HuH-7.5 (cell line): ENCODE measurements around the gene APOB.

ENCODE experiments used
- DNase-seq: peaks from one replicate; pipeline ENCODE4 v3.0.0; 2011; ENCODE audit warnings: low spot score

Gene APOB

GRCh38 chr2:21046506-21046905, 2.6 kb upstream of the APOB start:
- DNase-seq, result no peak

GRCh38 chr2:21044694-21045371, 960 bp upstream of the APOB start:
- no peak for DNase-seq

GRCh38 chr2:21042958-21043743, 722 bp downstream of the APOB start:
- peak; percentile 49 for DNase-seq

DNA sequence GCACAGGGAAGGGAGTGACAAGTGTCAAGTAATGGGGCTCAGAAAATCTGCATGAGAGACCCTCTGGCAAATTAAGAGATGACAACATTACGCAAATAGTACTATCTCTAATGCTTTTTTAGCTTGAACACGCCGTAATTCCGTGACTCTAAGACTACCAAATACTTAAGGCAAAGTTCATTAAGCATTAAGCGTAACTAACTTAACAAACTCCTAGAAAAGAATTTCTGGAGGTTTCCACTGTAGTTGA, 1.2 kb downstream of the APOB start:
- DNase-seq, result no peak

DNA sequence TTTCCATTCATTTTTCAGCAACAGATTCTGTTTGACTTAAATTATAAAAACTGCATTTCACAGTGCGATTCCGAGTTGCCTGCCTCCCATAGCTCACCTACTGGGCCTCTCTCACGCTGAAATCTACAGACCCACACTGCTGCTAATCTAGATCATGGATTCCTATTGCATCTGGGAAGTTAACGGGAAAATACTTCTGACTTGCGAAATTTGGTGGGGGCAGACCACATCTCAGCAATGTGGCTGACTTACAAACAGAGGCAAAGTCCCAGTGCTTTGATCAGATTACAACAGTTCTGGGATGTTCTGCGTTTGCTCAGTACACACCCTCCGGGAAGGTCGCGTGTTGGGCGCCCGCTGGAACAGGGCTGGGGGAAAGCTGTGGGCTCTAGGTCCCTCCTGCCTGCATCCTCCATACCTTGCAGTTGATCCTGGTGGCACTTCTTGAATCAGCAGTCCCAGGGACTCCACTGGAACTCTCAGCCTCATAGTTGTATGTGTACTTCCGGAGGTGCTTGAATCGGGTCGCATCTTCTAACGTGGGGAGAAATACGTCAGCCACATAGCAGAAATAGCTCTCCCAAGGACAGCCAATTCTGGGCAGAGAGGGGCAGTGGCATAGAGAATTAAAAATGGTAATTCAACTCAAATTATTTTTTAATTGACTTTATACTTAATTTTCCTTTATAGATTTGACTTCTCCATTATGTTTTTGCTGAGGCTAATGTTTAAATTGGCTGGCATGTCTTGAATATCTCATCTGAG, 1.7 kb downstream of the APOB start:
- no peak for DNase-seq

DNA sequence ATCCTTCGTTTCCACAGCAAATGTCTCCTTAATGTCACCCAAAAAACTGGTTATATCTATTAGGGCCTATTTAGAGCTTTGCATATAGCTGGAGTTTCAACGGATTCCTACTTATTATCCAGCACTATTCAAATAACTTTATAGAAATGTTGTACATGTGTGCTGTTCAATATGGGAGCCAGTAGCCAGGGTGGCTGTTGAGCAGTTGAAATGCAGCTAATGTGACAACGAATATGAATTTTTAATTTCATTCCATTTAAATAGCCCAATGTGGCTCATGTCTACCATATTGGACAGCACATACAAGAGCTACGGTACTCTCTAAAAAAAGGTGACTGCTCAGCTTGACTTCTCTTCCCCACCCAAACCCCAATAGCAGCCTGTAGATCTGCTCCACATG, 2.4 kb downstream of the APOB start:
- DNase-seq, result no peak

GRCh38 chr2:21040468-21041377, 3.1 kb downstream of the APOB start:
- no peak for DNase-seq

GRCh38 chr2:21039979-21040467, 3.9 kb downstream of the APOB start:
- no peak for DNase-seq

DNA sequence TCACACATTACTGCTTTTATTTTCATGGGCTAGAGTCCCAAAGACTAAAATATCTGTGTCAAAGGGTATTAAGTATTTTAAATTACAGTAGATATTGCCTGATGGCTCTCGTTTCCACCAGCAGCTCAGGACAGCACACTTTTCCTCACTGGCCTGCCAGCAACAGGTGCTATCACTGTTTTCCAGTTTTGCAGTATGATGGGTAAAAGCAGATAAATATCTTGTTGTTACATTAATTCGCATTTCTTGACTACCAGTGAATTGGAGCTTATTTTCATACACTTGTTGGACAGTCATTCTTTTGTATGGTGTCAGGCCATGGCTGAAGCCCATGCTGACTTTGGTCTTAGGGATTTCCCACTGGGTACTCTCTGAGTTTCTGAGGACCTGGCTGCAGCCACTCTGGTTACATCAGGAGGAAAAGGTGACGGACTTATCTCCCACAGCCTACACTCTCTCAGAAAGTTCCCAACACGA, 4.8 kb downstream of the APOB start:
- no peak for DNase-seq

DNA sequence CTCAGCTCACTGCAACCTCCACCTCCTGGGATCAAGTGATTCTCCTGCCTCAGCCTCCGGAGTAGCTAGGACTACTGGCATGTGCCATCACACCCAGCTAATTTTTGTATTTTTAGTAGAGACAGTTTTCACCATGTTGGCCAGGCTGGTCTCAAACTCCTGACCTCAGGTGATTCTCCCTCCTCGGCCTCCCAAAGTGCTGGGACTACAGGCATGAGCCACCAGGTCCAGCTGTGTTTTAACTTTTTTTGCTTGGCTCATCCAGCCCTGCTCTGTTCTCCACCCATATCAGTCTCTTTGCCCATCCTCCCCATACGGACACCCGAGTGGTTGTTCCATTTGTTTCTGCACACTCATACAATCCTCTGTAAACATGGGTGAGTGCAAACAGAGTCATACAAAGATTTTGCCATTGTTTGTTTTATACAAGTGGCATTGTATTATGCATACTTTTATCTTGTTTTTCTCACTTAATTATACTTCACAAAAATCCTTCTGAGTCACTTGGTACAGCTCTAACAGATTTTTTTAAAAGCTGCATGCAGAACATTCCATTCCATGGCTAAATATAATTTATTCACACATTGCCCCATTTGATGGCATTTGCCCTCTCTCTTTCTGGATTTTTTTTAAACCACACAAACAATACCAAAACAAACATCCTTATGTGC, 5.3 kb downstream of the APOB start:
- DNase-seq, result no peak

DNA sequence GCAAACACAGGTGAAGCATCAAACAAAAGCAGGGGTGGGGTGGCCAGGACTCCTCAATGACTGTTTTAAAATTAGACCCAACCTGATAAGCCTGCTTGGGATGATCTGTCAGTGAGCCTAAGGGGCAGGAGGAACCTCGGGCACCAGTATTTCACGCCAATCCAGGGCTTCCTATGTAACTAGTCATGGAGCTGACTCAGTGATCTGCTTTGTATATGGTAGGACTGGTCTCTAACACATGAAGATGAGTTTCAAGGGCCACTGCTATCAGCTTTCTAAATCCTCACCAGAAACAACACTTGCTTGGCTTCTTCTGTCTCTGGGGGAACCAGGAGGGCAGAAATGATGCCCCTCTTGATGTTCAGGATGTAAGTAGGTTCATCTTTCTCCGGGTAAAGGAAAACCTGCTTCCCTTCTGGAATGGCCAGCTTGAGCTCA, 6.2 kb downstream of the APOB start:
- DNase-seq, result no peak

- no peak for DNase-seq
Observed at GRCh38 chr2:21036708-21037670, 6.9 kb downstream of the APOB start.

DNA sequence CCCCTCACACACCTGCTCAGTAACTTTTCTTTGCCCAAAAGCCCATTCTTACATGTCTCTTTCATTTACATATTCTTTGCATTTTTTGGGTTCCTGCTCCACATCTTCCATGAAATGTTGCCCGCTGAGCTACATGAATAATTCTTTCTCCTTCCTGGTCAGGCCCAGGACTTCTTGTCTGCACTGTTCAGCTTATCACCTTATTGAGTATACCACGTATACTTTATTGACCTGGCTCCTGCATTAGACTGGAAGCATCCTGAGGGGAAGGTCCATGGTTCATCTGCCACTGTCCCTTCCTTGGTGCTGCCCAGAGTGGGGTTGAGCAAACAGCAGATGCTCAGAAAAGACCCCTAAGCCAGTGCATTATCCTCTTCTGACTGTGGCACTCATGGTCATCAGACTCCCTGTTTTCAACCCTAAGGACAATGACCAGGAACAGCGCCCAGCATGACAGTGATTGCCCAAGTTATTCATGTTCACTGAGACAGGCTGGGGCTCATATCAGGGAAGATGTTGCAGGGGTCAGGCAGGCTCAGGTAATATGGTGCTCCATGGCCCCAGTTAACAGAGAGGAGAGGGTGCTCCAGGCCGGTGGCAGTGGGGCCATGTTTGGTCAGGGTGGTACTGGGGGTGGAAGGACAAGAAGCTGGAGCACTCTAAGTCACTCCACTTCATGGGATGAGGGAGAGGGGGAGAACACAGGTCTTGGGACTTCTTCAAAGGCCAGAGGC, 7.7 kb downstream of the APOB start:
- DNase-seq, result no peak

- DNase-seq, result no peak
Observed at GRCh38 chr2:21035282-21035973, 8.4 kb downstream of the APOB start.

GRCh38 chr2:21034972-21035279, 8.9 kb downstream of the APOB start:
- DNase-seq, result no peak

DNA sequence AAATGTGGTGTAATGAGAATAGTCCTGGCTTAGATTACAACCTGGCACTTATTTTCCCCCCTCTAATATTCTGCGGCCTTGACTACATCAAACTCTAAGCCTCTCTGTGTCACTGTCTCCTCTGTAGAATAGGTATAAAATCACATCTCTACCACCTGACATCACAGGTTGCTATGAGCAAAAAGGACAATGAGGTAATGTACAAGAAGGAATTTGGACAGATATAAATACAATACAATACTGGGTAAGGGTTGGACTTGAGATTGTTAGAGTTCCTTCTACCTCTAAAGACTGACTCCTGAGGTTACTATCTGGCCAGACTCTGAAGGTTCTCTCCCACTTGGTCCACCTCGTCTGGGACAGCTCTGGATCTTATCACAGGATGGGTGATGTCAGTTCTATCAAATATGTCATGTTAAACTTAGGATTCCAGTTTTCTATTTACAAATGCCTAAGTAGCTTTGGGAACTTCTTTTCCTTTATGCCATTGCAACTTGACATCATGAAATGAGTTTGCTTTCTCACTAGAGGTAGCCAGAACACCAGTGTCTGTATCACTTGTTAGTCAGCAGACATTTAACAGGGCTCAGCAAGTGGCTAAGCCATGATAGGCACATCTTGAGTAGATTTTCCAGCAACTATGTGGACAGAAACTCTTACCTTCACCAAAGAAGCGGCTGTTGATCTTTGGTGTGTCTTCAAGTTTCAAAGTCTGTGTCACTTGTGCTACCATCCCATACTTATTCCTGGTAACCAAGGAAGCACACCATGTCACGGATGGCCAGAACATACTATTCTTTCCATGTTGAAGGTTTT, 9.5 kb downstream of the APOB start:
- no peak for DNase-seq

DNA sequence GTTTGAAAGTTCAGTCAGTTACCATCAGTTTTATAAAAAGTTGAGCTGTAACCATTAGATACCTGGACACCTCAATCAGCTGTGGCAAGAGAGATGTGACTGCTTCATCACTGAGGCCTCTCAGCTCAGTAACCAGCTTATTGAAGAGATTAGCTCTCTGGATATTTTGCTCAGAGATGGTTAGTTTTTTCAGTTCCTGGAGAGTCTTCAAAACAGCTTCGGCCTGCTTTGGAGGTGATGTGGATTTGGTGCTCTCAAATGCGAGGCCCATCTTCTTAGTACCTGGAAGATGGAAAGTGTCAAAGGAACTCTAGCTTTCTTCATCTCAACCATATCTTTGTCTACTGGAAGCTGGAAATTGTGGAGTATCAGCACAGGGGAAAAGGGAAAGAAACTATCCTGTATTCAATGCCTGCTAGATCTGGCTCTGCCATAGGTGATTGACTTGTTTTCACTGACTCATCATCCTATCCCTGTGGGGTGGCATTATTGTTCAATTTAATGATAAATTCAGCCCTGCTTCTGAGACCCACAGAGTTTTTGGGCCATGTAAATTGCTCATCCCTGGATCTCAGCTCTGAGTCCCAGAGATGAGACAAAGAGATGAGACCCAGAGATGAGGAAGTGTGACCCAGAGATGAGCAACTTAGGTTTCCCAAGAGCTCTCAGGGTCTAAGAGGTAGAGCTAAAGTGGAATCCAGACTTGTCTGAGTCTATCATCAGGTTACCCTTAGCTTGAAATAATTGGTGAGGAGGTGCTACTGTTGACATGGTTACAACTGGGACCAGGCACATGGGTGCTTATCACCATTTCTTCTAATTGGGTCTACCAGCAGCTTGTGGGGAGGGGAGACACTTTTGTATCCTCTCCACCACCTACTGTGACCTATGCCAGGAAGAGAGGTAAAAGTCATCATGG, 10.4 kb downstream of the APOB start:
- no peak for DNase-seq
